DMS53 treated with DMSO at 0.1 percent for 48 hours (cell line): ENCODE data around the gene TFDP3.
A peak's percentile ranks its signal among the peaks of the same experiment; 100 is the strongest.

Source experiments
- DNase-seq: peaks from one replicate; lab custom pipeline; 2025; ENCODE audit not compliant: unreplicated experiment; lab: John Stamatoyannopoulos, UW

Gene TFDP3

DNA sequence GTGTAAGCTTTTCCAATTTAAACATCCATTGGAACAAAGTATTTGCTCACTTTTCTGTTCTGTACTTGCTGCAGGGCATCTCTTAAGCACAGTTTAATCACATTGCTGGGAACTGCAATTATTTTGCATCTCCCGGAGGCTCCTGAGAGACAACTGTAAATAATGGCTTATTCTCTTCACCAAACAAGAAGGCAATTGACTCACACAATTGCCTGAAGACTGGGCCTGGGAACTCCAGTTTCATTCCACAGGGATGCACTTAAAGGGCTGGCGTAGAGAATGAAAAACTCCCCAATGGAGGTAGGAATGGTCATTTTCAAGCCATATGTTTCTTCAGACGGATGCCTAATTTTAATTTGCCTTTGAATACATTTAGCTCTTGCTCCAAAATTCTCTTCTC lies 29.5 kb downstream of the TFDP3 start:
- DNase-seq, result no peak

DNA sequence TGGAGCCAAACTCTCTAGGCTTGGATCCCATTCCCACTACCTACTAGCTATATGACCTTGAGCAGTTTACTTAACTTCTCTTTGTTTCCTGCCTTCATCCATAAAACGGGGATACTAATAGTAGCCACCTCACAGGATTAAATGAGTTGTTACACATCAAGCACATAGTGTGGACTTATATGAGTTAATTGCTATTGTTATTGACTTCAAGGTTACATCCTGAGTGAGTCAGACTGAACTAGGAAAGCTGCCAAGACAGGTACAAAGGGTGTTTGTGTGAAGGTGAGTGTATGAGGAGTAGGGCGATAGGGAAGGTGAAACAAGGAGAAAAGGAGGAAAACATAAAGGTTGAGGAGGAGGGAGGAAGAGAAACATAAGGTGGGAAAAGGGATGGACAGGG lies 32.2 kb downstream of the TFDP3 start:
- peak; percentile 67 for DNase-seq

DNA sequence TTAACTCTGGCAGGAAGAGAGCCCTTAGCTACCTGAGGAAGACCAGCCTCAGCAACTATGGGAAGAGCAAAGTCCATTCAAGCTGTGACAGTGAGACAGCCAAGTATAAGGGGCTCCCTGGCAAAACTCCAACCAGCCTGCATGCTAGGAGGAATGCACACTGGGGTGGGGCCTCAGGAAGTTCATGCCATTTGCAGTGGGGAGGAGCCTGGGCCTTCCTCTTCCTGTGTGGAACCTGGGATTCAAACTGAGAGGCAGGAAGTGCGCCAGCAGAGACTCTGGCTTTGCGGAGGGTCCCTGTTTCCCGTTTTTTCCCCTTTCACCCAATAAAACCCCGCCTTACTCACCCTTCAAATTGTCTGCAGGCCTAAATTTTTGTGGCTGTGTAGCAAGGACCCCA lies 33.0 kb downstream of the TFDP3 start:
- no peak for DNase-seq

DNA sequence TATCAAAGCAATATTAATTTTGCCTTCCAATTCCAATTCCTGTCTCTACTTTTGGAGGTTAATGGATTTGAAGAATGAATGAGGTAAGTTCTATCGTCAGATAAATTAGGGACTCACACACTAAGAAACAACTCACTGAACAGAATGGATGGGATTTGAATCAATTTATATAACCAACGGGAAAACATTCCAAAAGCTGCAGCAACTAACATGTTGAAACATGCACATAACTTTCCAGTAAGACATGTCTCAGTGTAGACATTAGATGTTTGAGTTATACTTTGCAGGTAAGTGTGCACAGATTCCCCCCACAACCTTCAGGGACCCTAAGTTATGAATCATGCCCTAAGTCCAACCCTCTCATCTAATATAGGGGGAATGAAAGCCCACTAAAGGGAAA lies 34.3 kb downstream of the TFDP3 start:
- DNase-seq, result no peak

DNA sequence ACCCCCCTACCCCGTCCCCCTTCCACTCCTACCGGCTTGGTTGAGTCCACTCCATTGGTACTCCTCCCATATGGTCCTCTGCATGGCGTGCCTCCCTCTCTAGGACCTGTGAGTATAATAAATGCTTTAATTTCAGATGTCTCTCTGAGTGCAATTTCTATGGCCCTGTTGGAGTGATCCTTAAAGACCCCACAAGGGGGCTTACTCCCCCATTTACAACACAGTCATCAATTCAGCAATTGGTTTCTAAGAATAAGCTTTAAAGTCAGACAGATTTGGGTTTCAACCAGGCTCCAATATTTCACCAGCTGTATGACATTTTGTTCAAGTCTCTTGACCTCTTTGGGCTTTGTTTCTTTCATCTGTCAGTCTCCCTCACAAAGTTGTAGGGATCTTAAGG lies 38.7 kb downstream of the TFDP3 start:
- no peak for DNase-seq

DNA sequence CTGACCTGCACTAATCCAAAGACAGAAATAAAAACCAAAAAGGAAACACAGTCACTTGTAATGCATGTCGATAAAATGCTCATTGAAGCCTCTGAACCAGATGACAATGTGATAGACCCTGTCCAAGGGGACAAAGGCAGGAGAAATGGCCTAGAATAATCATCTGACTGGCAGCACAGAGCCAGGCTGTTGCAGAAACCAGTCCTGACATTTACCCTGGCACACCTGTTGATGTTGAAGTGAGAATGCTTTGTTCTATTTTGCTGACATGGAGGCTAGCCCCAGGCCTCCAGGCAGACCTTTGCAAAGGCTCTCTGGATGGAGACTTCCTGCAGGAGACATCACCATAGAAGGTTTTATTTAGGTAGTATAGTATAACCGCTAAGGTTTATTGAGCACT lies 41.0 kb downstream of the TFDP3 start:
- no peak for DNase-seq

DNA sequence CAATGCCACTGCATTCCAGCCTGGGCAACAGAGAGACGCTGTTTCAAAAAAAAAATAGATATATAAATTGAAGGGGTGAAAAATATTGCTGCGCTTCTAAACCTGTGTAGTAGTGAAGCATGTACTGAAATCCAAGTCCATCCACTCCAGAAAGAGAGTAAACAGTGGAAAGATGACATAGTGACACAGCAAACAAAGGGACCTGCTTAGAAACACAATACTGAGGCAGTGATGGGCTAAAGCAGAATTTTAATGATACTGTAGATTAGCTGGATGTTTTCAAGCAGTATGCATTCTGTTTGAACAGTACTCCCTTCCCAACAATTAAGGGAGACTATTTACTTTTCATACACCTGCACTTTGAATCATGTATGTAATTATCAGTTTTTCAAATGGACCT lies 42.5 kb downstream of the TFDP3 start:
- DNase-seq, result peak; percentile 87

DNA sequence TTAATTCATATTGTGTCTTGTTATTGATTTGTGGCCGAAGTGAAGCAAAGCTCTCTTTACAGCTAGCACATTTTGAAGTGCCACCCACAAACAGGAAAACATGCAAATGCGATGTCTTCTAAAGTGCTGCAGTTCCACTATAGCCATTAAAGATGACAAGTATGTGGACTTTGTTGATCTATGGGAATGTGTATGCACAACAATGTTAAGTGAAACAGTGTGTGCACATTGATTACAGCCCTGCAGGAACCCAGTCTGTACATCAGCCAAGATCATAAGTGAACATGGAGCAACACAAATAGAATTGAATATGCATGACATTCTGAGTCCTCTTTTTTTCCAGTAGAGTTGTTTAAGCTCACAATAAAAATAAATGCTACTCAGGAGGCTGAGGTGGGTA lies 43.0 kb downstream of the TFDP3 start:
- DNase-seq, result no peak

DNA sequence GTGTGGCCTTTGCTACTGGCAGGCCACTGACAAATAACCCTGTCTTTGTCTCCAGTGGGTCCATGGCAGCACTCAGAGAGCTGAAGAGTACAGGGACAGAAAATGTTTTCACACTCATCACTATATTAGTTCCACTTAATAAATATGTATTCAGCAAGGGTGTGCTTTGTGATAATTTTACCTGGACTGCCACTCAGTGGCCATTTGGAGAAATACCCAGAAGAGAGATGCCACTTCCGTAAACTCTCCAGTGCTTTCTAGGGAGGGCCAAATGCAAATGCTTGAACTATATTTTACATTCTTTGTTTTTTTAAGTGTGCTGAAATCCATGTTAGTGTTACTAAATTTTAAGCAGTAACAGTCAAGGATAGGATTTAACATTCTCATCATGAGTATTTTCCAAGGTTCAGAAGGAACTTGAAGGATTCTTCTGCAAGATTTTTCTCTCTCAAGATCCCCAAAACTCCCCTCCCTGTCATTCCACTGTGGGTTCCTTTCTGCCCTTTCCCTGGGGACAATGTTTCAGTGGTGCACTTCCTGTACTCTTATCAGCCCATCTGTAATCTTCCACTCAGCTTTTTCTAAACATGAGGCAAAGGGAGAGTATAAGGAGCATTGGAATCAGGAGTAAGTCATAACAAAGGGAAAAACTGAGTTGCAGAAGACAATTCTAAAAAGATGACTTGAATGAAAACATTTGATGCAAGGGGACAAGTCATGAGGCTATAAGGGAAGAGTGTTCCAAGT lies 46.0 kb downstream of the TFDP3 start:
- peak; percentile 45 for DNase-seq
